ENCODE measurements around the gene TMEM138. TPM values are rescaled to one million over a fixed set of nuclear protein-coding genes. Genes with fewer than 3 reads are reported as not detected.

The TMEM138 gene
- total and polyA plus RNA-seq, 2 of the 4 experiments (the other 2 are of a cell fraction): 16.8 to 53.2 TPM

- no peak overlapping the region for H3K9ac ChIP-seq (ENCODE audit: low read depth, low read length)
- peak overlapping the region; percentile 93 for H2AFZ ChIP-seq (replicated peaks; ENCODE audit: low read length, poor library complexity)
- no peak overlapping the region for H3K14ac ChIP-seq (replicated peaks; ENCODE audit: low read depth, low read length)
- in situ Hi-C loops (cut with MboI; ENCODE audit: low sequenced_read_pairs): loop anchor here (5.0 kb wide), 1 partner anchor 51 kb away; no protein-coding TSS in a partner anchor
- H3K27ac ChIP-seq (ENCODE audit: insufficient read depth, low read length): no peak overlapping the region
- no peak overlapping the region for H3K4me2 ChIP-seq (ENCODE audit: low read depth, low read length)
- peak; percentile 70 for DNase-seq
- ATAC-seq (ENCODE audit: low read depth): peak; percentile 58
- POLR2A ChIA-PET (ENCODE audit: unreplicated experiment): no interaction called here
- peaks cover 7% of the 10 kb centered on the region; the same call in 1 of the 2 replicates for H3K36me3 ChIP-seq (ENCODE audit: control insufficient read depth, insufficient read depth, low read length)
- H2BK15ac ChIP-seq (ENCODE audit: low read depth, low read length): peak overlapping the region; percentile 80; the same call in 1 of the 3 replicates
- H2BK5ac ChIP-seq (ENCODE audit: low read depth, low read length, poor library complexity, severe bottlenecking): no peak overlapping the region
- H3K18ac ChIP-seq (ENCODE audit: low read depth, low read length): no peak overlapping the region
- intact Hi-C loops (cut with micrococcal nuclease): loop anchor here (1.0 to 10.0 kb wide), 2 partner anchors 49 to 298 kb away; no protein-coding TSS in a partner anchor
- H3K79me1 ChIP-seq (ENCODE audit: low read depth in 1 of 2, low read length in 2 of 2): peaks cover 7 to 25% of the 10 kb centered on the region in 2 experiments
- CTCF ChIA-PET: interaction anchor here (0.6 to 4.8 kb wide), 17 partner anchors 8 to 110 kb away, joined by 3 to 72 read pairs (median 3); partner anchors contain the start of genes CYB561A3, TMEM138 and TMEM216
- no peaks in the 10 kb centered on the region for H3K9me3 ChIP-seq (ENCODE audit: control insufficient read depth, insufficient read depth, low read length)
- H3K4me1 ChIP-seq (ENCODE audit: control insufficient read depth, insufficient read depth, low read length): peaks cover 12% of the 10 kb centered on the region
- dilution Hi-C loops (cut with HindIII; ENCODE audit: low sequenced_read_pairs, unreplicated experiment): no loop called here
- H3K4me3 ChIP-seq (ENCODE audit: insufficient read depth, low read depth, low read length): no peak overlapping the region
- peaks cover 6% of the 10 kb centered on the region for H3K9me1 ChIP-seq (ENCODE audit: insufficient read depth, low read length)
- H2BK120ac ChIP-seq (ENCODE audit: low read depth, low read length): no peak overlapping the region
- 0% methylated on average over 1 of the region's 8 CpGs; no CpG with 5 or more reads in 1 of the 2 experiments for WGBS, 2 experiments (ENCODE audit: extremely low coverage in 2 of 2, insufficient read length in 1 of 2)
- peak overlapping the region; percentile 82 for H2AK9ac ChIP-seq (replicated peaks; ENCODE audit: low read depth, low read length, poor library complexity)
- peaks cover 11% of the 10 kb centered on the region for H4K20me1 ChIP-seq (ENCODE audit: insufficient read depth, low read length)
- H4K91ac ChIP-seq (ENCODE audit: insufficient read depth, low read depth, low read length): peak overlapping the region; percentile 60
- peak overlapping the region; percentile 45; the same call in 1 of the 2 replicates for H2BK20ac ChIP-seq (ENCODE audit: low read depth, low read length)
- no TSS peak for BruUV-seq (replicated peaks)
- peak overlapping the region; percentile 44 to 92; a peak in 3 of 4 replicates for H4K8ac ChIP-seq (ENCODE audit: low read depth in 2 of 2, low read length in 2 of 2)
- H3K27me3 ChIP-seq (ENCODE audit: control insufficient read depth, insufficient read depth, low read length): no peaks in the 10 kb centered on the region
- peak overlapping the region; percentile 49; the same call in 1 of the 2 replicates for H2AK5ac ChIP-seq (ENCODE audit: low read depth, low read length)
- peak overlapping the region; percentile 82 for H3K4ac ChIP-seq (ENCODE audit: low read depth, low read length)
- no peak overlapping the region for H3K56ac ChIP-seq (ENCODE audit: extremely low read depth, insufficient read depth, low read length)
- H3K23ac ChIP-seq (ENCODE audit: low read depth, low read length): no peak overlapping the region
- H4K5ac ChIP-seq (ENCODE audit: low read depth, low read length): 0 out of 2 replicates have a peak overlapping the region, but pooled peaks have one; percentile 69
- TF ChIP-seq ELK1 (IDR thresholded peaks at IDR 0.05; ENCODE audit: borderline replicate concordance, low read depth, low read length): no peak
- TF ChIP-seq USF2 (IDR thresholded peaks at IDR 0.05; ENCODE audit: low read depth, low read length): no peak
- TF ChIP-seq MAFK (IDR thresholded peaks at IDR 0.05; ENCODE audit: low read depth, low read length): no peak
- TF ChIP-seq MAZ (IDR thresholded peaks at IDR 0.05; ENCODE audit: borderline replicate concordance, low read depth, low read length): no peak
- no peak for TF ChIP-seq MXI1 (IDR thresholded peaks at IDR 0.05; ENCODE audit: borderline replicate concordance, low read depth, low read length)
- TF ChIP-seq CTCF (conservative IDR thresholded peaks at IDR 0.05; ENCODE audit: low read depth, low read length): peak; percentile 97
- TF ChIP-seq NFE2L2 (IDR thresholded peaks at IDR 0.05; ENCODE audit: low read depth, low read length): no peak
- TF ChIP-seq BHLHE40 (IDR thresholded peaks at IDR 0.05; ENCODE audit: low read depth, low read length): no peak
- no peak for TF ChIP-seq CHD1 (IDR thresholded peaks at IDR 0.05; ENCODE audit: low read depth, low read length)
- TF ChIP-seq SMC3 (IDR thresholded peaks at IDR 0.05; ENCODE audit: low read depth, low read length): peak; percentile 100
- peak; percentile 99 for TF ChIP-seq RAD21 (IDR thresholded peaks at IDR 0.05; ENCODE audit: low read length)
- no peak for TF ChIP-seq CEBPB (IDR thresholded peaks at IDR 0.05; ENCODE audit: low read depth, low read length)
- no peak for TF ChIP-seq RCOR1 (IDR thresholded peaks at IDR 0.05; ENCODE audit: insufficient replicate concordance, low read length)
Observed at GRCh38 chr11:61336171-61336935, 25.8 kb upstream of the TMEM138 start.

Data from IMR-90 (cell line).